Large intestine (tissue), 1 donor: Measurements from ENCODE around the gene SLC37A1. TPM values are rescaled to one million over a fixed set of nuclear protein-coding genes. Genes with fewer than 3 reads are reported as not detected.

Experiments
- polyA plus RNA-seq: library from polyadenylated mRNA; unstranded; fragments of 120-200 nt; gene quantifications from one replicate; pipeline ENCODE4 v1.2.1, GENCODE V29; 2013

The SLC37A1 gene
- polyA plus RNA-seq, 1 donor: 35.9 TPM

Other genes with a start within 250 kb of the SLC37A1 start
- gene TFF3, start 198.4 kb upstream of the SLC37A1 start, polyA plus RNA-seq: 585 TPM
- gene TFF2, start 162.9 kb upstream of the SLC37A1 start, polyA plus RNA-seq: 0.12 TPM
- gene TFF1, start 147.3 kb upstream of the SLC37A1 start, polyA plus RNA-seq: 4.9 TPM
- gene TMPRSS3, start 117.8 kb upstream of the SLC37A1 start, polyA plus RNA-seq: 5.6 TPM
- 0.73 TPM for gene UBASH3A, start 110.0 kb upstream of the SLC37A1 start, polyA plus RNA-seq
- gene RSPH1, start 17.6 kb upstream of the SLC37A1 start, polyA plus RNA-seq: 6.0 TPM
- 19.8 TPM for gene PDE9A, start 139.8 kb downstream of the SLC37A1 start, polyA plus RNA-seq